ENCODE measurements around the gene EARS2.

DNA sequence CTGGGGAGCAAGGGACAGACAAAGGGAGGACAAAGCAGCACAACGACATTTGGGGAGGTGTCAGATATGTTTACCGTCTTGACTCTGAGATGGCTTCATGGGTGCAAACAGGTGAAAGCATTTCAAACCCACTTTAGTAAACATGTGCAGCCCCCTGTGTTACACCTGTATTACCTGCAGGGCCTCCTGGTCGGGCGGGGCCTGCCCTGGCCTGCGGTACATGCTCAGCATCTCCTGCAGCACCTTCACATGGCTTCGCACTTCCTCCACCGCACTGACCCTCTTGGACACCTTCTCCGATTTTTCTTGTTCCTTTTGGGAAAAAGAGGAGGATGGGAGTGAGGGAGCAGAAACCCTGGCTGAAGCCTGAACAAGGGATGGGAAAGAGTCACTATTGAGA, 71.3 kb downstream of the EARS2 start:
- TF ChIP-seq YY1 (IDR thresholded peaks at IDR 0.05; ENCODE audit: insufficient read depth, insufficient read length) (no peak), ZNF274 (IDR thresholded peaks at IDR 0.05; ENCODE audit: low read depth, low read length) (no peak), SUZ12 (IDR thresholded peaks at IDR 0.05; ENCODE audit: extremely low read depth, insufficient read depth, insufficient read length) (no peak)
